GM15510 (cell line): ENCODE measurements around the gene TCTN1.

Experiments
- POLR2A ChIP-seq: IDR thresholded peaks from 3 replicates; pipeline ENCODE4 v1.6.1; 2011; ENCODE audit warnings: borderline replicate concordance; ENCODE audit not compliant: insufficient read length; ENCODE audit errors: extremely low read depth

Gene TCTN1

GRCh38 chr12:110613771-110614684 lies at the start of gene TCTN1:
Gene TCTN1, plus strand, starts transcription at chr12:110614129. Its CDS starts 54 bp downstream, at chr12:110614183.
- TF ChIP-seq POLR2A = peak; percentile 91

GRCh38 chr12:110564471-110564991 lies 49.4 kb upstream of the TCTN1 start:
- TF ChIP-seq POLR2A = no peak

GRCh38 chr12:110565894-110566871 lies 47.7 kb upstream of the TCTN1 start:
- no peak for TF ChIP-seq POLR2A

GRCh38 chr12:110566993-110567392 lies 46.9 kb upstream of the TCTN1 start:
- no peak for TF ChIP-seq POLR2A

GRCh38 chr12:110568752-110569151 lies 45.2 kb upstream of the TCTN1 start:
- no peak for TF ChIP-seq POLR2A

GRCh38 chr12:110574044-110574443 lies 39.9 kb upstream of the TCTN1 start:
- no peak for TF ChIP-seq POLR2A

GRCh38 chr12:110575326-110575725 lies 38.6 kb upstream of the TCTN1 start:
- no peak for TF ChIP-seq POLR2A

GRCh38 chr12:110576504-110576903 lies 37.4 kb upstream of the TCTN1 start:
- no peak for TF ChIP-seq POLR2A

- no peak for TF ChIP-seq POLR2A
These were observed 35.9 kb upstream of the TCTN1 start for GRCh38 chr12:110577864-110578693.

- TF ChIP-seq POLR2A = no peak
These were observed 35.0 kb upstream of the TCTN1 start for GRCh38 chr12:110578694-110579534.

GRCh38 chr12:110579535-110580253 lies 34.2 kb upstream of the TCTN1 start:
- no peak for TF ChIP-seq POLR2A

GRCh38 chr12:110581931-110582275 lies 32.0 kb upstream of the TCTN1 start:
- no peak for TF ChIP-seq POLR2A
